ENCODE data around the gene SOX6. TPM values are rescaled to one million over a fixed set of nuclear protein-coding genes. Genes with fewer than 3 reads are reported as not detected.

The SOX6 gene
- total RNA-seq, 1 donor from 2014 or later = 13.4 TPM

- H3K9me3 Mint-ChIP-seq (ENCODE audit: unreplicated experiment) = no peaks in the 10 kb centered on the region
- H3K27me3 Mint-ChIP-seq (ENCODE audit: unreplicated experiment) = no peaks in the 10 kb centered on the region
- H3K4me1 Mint-ChIP-seq (ENCODE audit: unreplicated experiment) = peaks cover 18% of the 10 kb centered on the region
- peak overlapping the region; percentile 82 for H3K27ac Mint-ChIP-seq (ENCODE audit: unreplicated experiment)
- no peak for TF ChIP-seq CTCF (IDR thresholded peaks at IDR 0.05)
- H3K36me3 Mint-ChIP-seq (ENCODE audit: unreplicated experiment) = no peaks in the 10 kb centered on the region
- peak overlapping the region; percentile 53 for H3K4me3 Mint-ChIP-seq (ENCODE audit: unreplicated experiment)
- DNase-seq (ENCODE audit: extremely low spot score, unreplicated experiment) = no peak
Observed at GRCh38 chr11:16239141-16240105, 116.9 kb downstream of the SOX6 start.

GRCh38 chr11:16226245-16226644 is 130.1 kb downstream of the SOX6 start:
- TF ChIP-seq CTCF (IDR thresholded peaks at IDR 0.05) = no peak

GRCh38 chr11:16225623-16226022 is 130.7 kb downstream of the SOX6 start:
- H3K9me3 Mint-ChIP-seq (ENCODE audit: unreplicated experiment) = no peaks in the 10 kb centered on the region
- H3K4me1 Mint-ChIP-seq (ENCODE audit: unreplicated experiment) = peaks cover 7% of the 10 kb centered on the region
- TF ChIP-seq CTCF (IDR thresholded peaks at IDR 0.05) = no peak
- H3K27ac Mint-ChIP-seq (ENCODE audit: unreplicated experiment) = no peak overlapping the region
- no peaks in the 10 kb centered on the region for H3K27me3 Mint-ChIP-seq (ENCODE audit: unreplicated experiment)
- no peak for DNase-seq (ENCODE audit: extremely low spot score, unreplicated experiment)
- H3K4me3 Mint-ChIP-seq (ENCODE audit: unreplicated experiment) = no peak overlapping the region
- no peaks in the 10 kb centered on the region for H3K36me3 Mint-ChIP-seq (ENCODE audit: unreplicated experiment)

More at GRCh38 chr11:16226245-16226644, 130.1 kb downstream of the SOX6 start:
- Mint-ChIP-seq H3K4me1 (ENCODE audit: unreplicated experiment) (peaks cover 7% of the 10 kb centered on the region), H3K4me3 (ENCODE audit: unreplicated experiment) (no peak overlapping the region), H3K27me3 (ENCODE audit: unreplicated experiment) (no peaks in the 10 kb centered on the region), H3K27ac (ENCODE audit: unreplicated experiment) (no peak overlapping the region), H3K9me3 (ENCODE audit: unreplicated experiment) (no peaks in the 10 kb centered on the region), H3K36me3 (ENCODE audit: unreplicated experiment) (no peaks in the 10 kb centered on the region)
- DNase-seq (ENCODE audit: extremely low spot score, unreplicated experiment) = no peak

- DNase-seq (ENCODE audit: extremely low spot score, unreplicated experiment) = no peak
- Mint-ChIP-seq H3K4me3 (ENCODE audit: unreplicated experiment) (no peak overlapping the region), H3K9me3 (ENCODE audit: unreplicated experiment) (no peaks in the 10 kb centered on the region), H3K27me3 (ENCODE audit: unreplicated experiment) (no peaks in the 10 kb centered on the region), H3K36me3 (ENCODE audit: unreplicated experiment) (no peaks in the 10 kb centered on the region), H3K27ac (ENCODE audit: unreplicated experiment) (no peak overlapping the region), H3K4me1 (ENCODE audit: unreplicated experiment) (peaks cover 7% of the 10 kb centered on the region)
- TF ChIP-seq CTCF (IDR thresholded peaks at IDR 0.05) = no peak
Observed at GRCh38 chr11:16223558-16223957, 132.8 kb downstream of the SOX6 start.

GRCh38 chr11:16217631-16218030 is 138.7 kb downstream of the SOX6 start:
- Mint-ChIP-seq H3K9me3 (ENCODE audit: unreplicated experiment) (no peaks in the 10 kb centered on the region), H3K4me3 (ENCODE audit: unreplicated experiment) (no peak overlapping the region), H3K36me3 (ENCODE audit: unreplicated experiment) (no peaks in the 10 kb centered on the region), H3K4me1 (ENCODE audit: unreplicated experiment) (peaks cover 2% of the 10 kb centered on the region), H3K27ac (ENCODE audit: unreplicated experiment) (no peak overlapping the region), H3K27me3 (ENCODE audit: unreplicated experiment) (no peaks in the 10 kb centered on the region)
- no peak for TF ChIP-seq CTCF (IDR thresholded peaks at IDR 0.05)
- no peak for DNase-seq (ENCODE audit: extremely low spot score, unreplicated experiment)
